GM21717 (cell line): ENCODE data around the gene TAS2R41.
A peak's percentile ranks its signal among the peaks of the same experiment; 100 is the strongest.

Experiments
- ATAC-seq: cut with Tn5 transposase; IDR thresholded peaks from one replicate; pipeline ENCODE4 v1.9.1; 2021; ENCODE audit warnings: mild to moderate bottlenecking, moderate library complexity; ENCODE audit not compliant: unreplicated experiment

TAS2R41 gene

GRCh38 chr7:143477501-143478150, at the start of gene TAS2R41:
TSS of gene TAS2R41 (plus strand) at chr7:143477873. CDS start at chr7:143477873, 0 bp downstream.
- no peak for ATAC-seq

- ATAC-seq: no peak
These were observed 47.6 kb upstream of the TAS2R41 start for GRCh38 chr7:143429770-143430698.

- ATAC-seq: no peak
These were observed 46.6 kb upstream of the TAS2R41 start for GRCh38 chr7:143431109-143431508.

GRCh38 chr7:143433759-143434158, 43.9 kb upstream of the TAS2R41 start:
- ATAC-seq: no peak

GRCh38 chr7:143434660-143435059, 43.0 kb upstream of the TAS2R41 start:
- no peak for ATAC-seq

GRCh38 chr7:143435266-143435665, 42.4 kb upstream of the TAS2R41 start:
- no peak for ATAC-seq

- ATAC-seq: peak; percentile 79
These were observed 41.2 kb upstream of the TAS2R41 start for GRCh38 chr7:143436325-143436946.

- ATAC-seq: peak; percentile 51
These were observed 40.1 kb upstream of the TAS2R41 start for GRCh38 chr7:143437578-143437977.

GRCh38 chr7:143439866-143440265, 37.8 kb upstream of the TAS2R41 start:
- ATAC-seq: no peak

GRCh38 chr7:143443153-143443552, 34.5 kb upstream of the TAS2R41 start, which contains the start of gene TAS2R60:
TSS of gene TAS2R60 (plus strand) at chr7:143443453. CDS start at chr7:143443453, 0 bp downstream.
- no peak for ATAC-seq

GRCh38 chr7:143444063-143444782, 33.5 kb upstream of the TAS2R41 start:
- no peak for ATAC-seq

GRCh38 chr7:143444785-143445184, 32.9 kb upstream of the TAS2R41 start:
- ATAC-seq: no peak

- ATAC-seq: no peak
These were observed 30.2 kb upstream of the TAS2R41 start for GRCh38 chr7:143447466-143447865.

- ATAC-seq: no peak
These were observed 29.2 kb upstream of the TAS2R41 start for GRCh38 chr7:143448429-143448828.

GRCh38 chr7:143449793-143450192, 27.9 kb upstream of the TAS2R41 start:
- ATAC-seq: no peak

- ATAC-seq: no peak
These were observed 26.6 kb upstream of the TAS2R41 start for GRCh38 chr7:143451122-143451521.

GRCh38 chr7:143451746-143452145, 25.9 kb upstream of the TAS2R41 start:
- ATAC-seq: no peak

- no peak for ATAC-seq
These were observed 25.2 kb upstream of the TAS2R41 start for GRCh38 chr7:143452495-143452894.

- no peak for ATAC-seq
These were observed 23.5 kb upstream of the TAS2R41 start for GRCh38 chr7:143454091-143454680.

- ATAC-seq: no peak
These were observed 22.2 kb upstream of the TAS2R41 start for GRCh38 chr7:143455491-143455890.
